Measurements from ENCODE around the gene HDAC4.

The HDAC4 gene

DNA sequence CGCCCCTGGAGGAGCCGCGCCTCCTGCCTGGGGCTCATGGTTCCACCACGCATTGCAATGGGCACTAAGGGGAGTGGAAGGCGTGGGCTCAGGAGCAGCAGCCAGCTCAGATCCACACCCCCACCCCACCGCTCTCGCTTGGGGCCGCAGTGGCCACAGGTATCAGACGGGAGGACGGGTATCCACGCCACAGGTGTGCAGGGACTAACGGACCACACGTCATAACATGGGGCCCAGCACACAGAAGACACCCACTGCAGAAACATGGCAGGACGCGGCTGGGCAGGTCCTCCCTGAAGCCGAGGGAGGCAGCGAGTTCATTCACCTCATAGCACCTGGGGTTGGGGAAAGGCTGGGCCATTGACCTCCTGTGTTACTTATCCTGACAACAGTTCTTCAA, 13.0 kb downstream of the HDAC4 start:
- in situ Hi-C loops (cut with HindIII; ENCODE audit: low pct_ligation_motif_present, low sequenced_read_pairs) = no loop called here
- H3K27me3 ChIP-seq (replicated peaks) = no peaks in the 10 kb centered on the region

DNA sequence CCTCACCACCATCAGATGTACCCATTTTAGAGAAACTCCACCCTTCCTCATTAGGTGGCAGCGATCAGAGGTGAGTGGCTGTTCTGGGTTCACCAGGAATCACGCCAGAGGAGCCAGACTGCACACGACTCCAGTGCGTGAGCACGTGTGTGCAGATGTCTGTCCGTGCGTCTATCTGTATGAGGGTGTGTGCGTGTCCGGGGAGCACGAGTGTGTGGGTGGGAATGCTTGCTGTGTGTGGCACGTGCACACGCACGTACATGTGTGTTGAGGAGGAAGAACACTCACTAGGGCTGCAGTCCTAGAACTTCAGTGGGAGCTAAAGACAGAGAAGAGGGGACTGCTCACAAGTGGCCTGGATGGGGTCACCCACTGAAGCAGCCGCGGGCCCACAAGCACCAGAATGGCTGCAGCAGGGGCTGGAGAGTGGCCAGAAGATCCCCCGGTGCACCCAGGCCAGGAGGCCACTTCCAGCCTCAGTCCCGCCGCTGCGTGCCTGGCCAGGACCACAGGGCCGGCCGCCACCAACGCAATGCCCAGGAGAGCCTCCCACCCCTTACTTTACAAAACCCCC, 13.9 kb downstream of the HDAC4 start:
- H3K27me3 ChIP-seq (replicated peaks) = no peaks in the 10 kb centered on the region
- H3K36me3 ChIP-seq (replicated peaks) = no peaks in the 10 kb centered on the region
- no peak for DNase-seq
- no peak overlapping the region for H3K27ac ChIP-seq
- TF ChIP-seq, protein P1, sequence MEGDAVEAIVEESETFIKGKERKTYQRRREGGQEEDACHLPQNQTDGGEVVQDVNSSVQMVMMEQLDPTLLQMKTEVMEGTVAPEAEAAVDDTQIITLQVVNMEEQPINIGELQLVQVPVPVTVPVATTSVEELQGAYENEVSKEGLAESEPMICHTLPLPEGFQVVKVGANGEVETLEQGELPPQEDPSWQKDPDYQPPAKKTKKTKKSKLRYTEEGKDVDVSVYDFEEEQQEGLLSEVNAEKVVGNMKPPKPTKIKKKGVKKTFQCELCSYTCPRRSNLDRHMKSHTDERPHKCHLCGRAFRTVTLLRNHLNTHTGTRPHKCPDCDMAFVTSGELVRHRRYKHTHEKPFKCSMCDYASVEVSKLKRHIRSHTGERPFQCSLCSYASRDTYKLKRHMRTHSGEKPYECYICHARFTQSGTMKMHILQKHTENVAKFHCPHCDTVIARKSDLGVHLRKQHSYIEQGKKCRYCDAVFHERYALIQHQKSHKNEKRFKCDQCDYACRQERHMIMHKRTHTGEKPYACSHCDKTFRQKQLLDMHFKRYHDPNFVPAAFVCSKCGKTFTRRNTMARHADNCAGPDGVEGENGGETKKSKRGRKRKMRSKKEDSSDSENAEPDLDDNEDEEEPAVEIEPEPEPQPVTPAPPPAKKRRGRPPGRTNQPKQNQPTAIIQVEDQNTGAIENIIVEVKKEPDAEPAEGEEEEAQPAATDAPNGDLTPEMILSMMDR (IDR thresholded peaks at IDR 0.05; ENCODE audit: low read depth, low read length, missing control alignments) = no peak
- in situ Hi-C loops (cut with HindIII; ENCODE audit: low pct_ligation_motif_present, low sequenced_read_pairs) = no loop called here
- H3K4me3 ChIP-seq (ENCODE audit: low read depth, low read length) = no peak overlapping the region

More for the DNA sequence above, 13.0 kb downstream of the HDAC4 start:
- H3K36me3 ChIP-seq (replicated peaks) = no peaks in the 10 kb centered on the region
- TF ChIP-seq, protein P1 (IDR thresholded peaks at IDR 0.05; ENCODE audit: low read depth, low read length, missing control alignments) = no peak
- DNase-seq = no peak
- H3K27ac ChIP-seq = no peak overlapping the region
- H3K4me3 ChIP-seq (ENCODE audit: low read depth, low read length) = no peak overlapping the region

DNA sequence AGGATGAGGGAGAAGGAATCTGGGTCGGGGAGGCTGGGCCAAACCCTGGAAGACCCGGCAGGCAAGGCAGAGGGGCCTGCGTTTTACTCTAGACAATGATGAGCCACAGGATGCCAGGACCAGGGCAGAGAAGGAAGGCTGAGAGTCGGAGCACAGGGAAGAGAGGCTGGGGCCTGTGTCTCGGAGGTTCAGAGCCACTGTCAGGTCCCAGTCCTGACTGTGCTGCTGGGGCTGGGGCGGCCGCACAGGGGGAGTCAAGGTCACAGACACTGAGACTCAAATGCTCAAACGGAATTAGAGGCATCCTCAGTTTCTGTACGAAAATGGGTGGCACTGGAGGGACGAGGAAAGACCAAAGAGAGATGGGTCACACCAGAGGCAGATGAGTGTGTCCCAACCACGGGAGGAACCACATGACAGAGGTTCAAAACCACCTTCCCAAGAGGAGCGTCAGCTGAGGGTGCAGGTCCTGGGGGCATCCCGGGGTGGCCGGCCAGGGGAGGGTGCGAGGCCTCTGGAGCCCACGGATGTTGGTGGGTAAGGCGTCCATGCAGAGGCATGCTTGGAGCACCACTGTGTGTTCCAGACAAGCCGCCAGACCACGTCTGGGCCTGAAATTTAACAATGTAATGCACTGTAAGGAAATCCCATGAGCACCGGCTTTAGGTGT, 14.7 kb downstream of the HDAC4 start:
- DNase-seq = no peak
- in situ Hi-C loops (cut with HindIII; ENCODE audit: low pct_ligation_motif_present, low sequenced_read_pairs) = no loop called here
- Histone ChIP-seq H3K4me3 (ENCODE audit: low read depth, low read length) (no peak overlapping the region), H3K27me3 (replicated peaks) (no peaks in the 10 kb centered on the region), H3K27ac (no peak overlapping the region), H3K36me3 (replicated peaks) (no peaks in the 10 kb centered on the region)
- TF ChIP-seq, protein P1 (IDR thresholded peaks at IDR 0.05; ENCODE audit: low read depth, low read length, missing control alignments) = no peak

DNA sequence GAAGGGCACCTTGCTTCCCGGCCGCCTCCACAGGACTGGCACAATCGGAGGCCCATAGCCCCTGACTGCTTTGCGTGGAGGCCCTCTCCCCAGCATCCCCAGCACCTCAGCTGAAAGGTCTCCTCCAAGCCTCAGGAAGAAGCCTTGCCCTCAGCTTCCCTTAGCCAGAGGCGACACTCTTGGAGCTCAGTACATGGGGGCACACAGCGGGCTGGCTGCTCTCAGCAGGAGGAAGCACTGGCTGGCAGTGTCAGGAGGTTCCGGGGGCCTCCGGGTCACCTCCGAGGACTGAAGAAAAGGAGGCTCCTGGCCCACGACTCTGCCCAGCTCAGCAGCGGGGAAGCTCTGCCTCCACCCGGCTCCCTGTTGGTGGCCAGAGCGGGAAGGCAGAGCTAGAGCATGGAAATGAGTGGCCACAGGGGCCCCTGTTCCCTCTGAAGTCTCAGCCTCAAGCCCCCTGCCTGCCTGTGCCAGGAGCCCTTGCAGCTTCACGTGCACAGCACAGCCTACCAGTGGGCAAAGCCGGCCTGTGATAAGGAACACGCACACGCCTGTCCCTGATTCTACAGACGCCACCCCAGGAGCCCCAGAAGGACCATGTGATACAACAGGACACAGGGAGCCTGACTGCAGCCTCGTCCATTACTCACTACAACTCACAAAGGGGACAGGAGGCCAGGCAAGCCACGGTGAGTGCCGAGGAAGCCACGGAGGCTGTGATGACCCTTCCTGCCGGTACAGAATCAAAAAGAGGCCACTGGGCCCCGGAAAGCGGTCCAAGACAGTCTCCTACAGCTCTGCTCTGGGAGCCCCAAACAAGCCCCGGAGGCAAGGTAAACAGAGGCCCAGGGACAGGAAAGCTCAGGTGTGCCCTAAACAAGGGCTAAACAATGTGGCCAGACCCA, 15.5 kb downstream of the HDAC4 start:
- no peak overlapping the region for H3K4me3 ChIP-seq (ENCODE audit: low read depth, low read length)
- TF ChIP-seq, protein P1 (IDR thresholded peaks at IDR 0.05; ENCODE audit: low read depth, low read length, missing control alignments) = no peak
- DNase-seq = no peak
- no peaks in the 10 kb centered on the region for H3K36me3 ChIP-seq (replicated peaks)
- H3K27ac ChIP-seq = no peak overlapping the region
- no peaks in the 10 kb centered on the region for H3K27me3 ChIP-seq (replicated peaks)
- in situ Hi-C loops (cut with HindIII; ENCODE audit: low pct_ligation_motif_present, low sequenced_read_pairs) = no loop called here

DNA sequence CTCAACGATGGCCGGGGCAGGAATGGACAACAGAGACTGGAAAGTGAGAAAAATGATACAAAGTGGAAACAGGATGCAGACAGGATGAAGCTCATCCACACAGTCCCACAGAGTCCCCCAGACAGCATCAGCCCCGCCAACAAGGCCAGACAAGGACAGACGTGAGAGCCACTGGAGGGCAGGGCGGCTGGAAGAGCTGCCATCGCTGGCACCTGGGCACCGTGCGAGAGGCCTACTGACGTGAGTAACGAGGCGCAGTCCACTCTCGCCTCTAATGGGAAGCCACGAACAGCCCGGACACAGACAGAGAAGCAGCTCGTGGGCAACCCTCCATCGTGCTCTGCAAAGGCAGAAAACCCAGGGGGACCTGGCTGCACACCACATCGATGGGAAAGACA, 17.1 kb downstream of the HDAC4 start:
- TF ChIP-seq, protein P1 (IDR thresholded peaks at IDR 0.05; ENCODE audit: low read depth, low read length, missing control alignments) = no peak
- no peak for DNase-seq
- Histone ChIP-seq H3K36me3 (replicated peaks) (no peaks in the 10 kb centered on the region), H3K27me3 (replicated peaks) (no peaks in the 10 kb centered on the region), H3K27ac (no peak overlapping the region), H3K4me3 (ENCODE audit: low read depth, low read length) (no peak overlapping the region)
- in situ Hi-C loops (cut with HindIII; ENCODE audit: low pct_ligation_motif_present, low sequenced_read_pairs) = no loop called here
